OCI-LY7 (cell line): ENCODE measurements around the gene SPCS3. TPM values are rescaled to one million over a fixed set of nuclear protein-coding genes. Genes with fewer than 3 reads are reported as not detected.

Experiments used
- BruUV-seq: library from RNA; stranded (reverse); fragments of 400-500 nt; replicated peaks from 2 replicates; lab custom pipeline; 2021; lab: Mats Ljungman, UMichigan
- CTCF ChIA-PET: fragments of 300-600 bp; sonication (Branson Sonifier 250); formaldehyde crosslinking; loops from one replicate; lab custom pipeline; 2022; ENCODE audit warnings: antibody characterized with exemption; ENCODE audit not compliant: unreplicated experiment; lab: Charles Lee
- POLR2A ChIA-PET: fragments of 300-600 bp; sonication (Branson Sonifier 250); formaldehyde crosslinking; loops from one replicate; lab custom pipeline; 2022; ENCODE audit warnings: antibody characterized with exemption; lab: Charles Lee
- DNase-seq: peaks from one replicate; pipeline ENCODE4 v3.0.0-alpha.2; 2015; ENCODE audit warnings: low spot score
- H2AFZ ChIP-seq: fragments of 200-600 bp; sonication (generic), shearing (Covaris generic); 2 replicates; pipeline ENCODE4 v1.6.1; 2014; ENCODE audit warnings: mild to moderate bottlenecking, antibody characterized with exemption, low read length, moderate library complexity
- H3K27ac ChIP-seq: fragments of 200-600 bp; sonication (generic); 2 replicates; pipeline ENCODE4 v1.5.1; 2014; ENCODE audit warnings: mixed run types, low read depth, mild to moderate bottlenecking, moderate library complexity, low read length, inconsistent platforms; ENCODE audit not compliant: poor library complexity, severe bottlenecking
- H3K36me3 ChIP-seq: fragments of 200-600 bp; sonication (generic); 2 replicates; pipeline ENCODE4 v1.6.1; 2014; ENCODE audit warnings: mild to moderate bottlenecking, antibody characterized with exemption, low read length, moderate library complexity, mixed read lengths; ENCODE audit not compliant: insufficient read depth
- H3K4me1 ChIP-seq: fragments of 200-600 bp; sonication (generic); 2 replicates; pipeline ENCODE4 v1.5.1; 2014; ENCODE audit warnings: mild to moderate bottlenecking, low read length; ENCODE audit not compliant: insufficient read depth, poor library complexity, severe bottlenecking
- H3K4me2 ChIP-seq: fragments of 200-600 bp; sonication (generic); 2 replicates; pipeline ENCODE4 v1.6.1; 2014; ENCODE audit warnings: mild to moderate bottlenecking, low read length
- H3K4me3 ChIP-seq: fragments of 200-600 bp; sonication (generic); 2 replicates; pipeline ENCODE4 v1.5.1; 2014; ENCODE audit warnings: mild to moderate bottlenecking, low read depth, low read length; ENCODE audit not compliant: poor library complexity, severe bottlenecking
- H3K79me2 ChIP-seq: fragments of 200-600 bp; sonication (generic); 2 replicates; pipeline ENCODE4 v1.6.1; 2016; ENCODE audit warnings: low read depth, mild to moderate bottlenecking, low read length, moderate library complexity, mixed read lengths; ENCODE audit not compliant: insufficient read depth
- H3K9me2 ChIP-seq: fragments of 200-600 bp; sonication (generic); 2 replicates; pipeline ENCODE4 v1.6.1; 2016; ENCODE audit warnings: mild to moderate bottlenecking, low read length, mixed read lengths; ENCODE audit not compliant: insufficient read depth
- H3K9me3 ChIP-seq: fragments of 200-600 bp; sonication (generic); 2 replicates; pipeline ENCODE4 v1.6.1; 2014; ENCODE audit warnings: mild to moderate bottlenecking, mixed run types, low read length, mixed read lengths
- H4K20me1 ChIP-seq: fragments of 200-600 bp; sonication (generic); 2 replicates; pipeline ENCODE4 v1.6.1; 2014; ENCODE audit warnings: mild to moderate bottlenecking, antibody characterized with exemption, low read length, moderate library complexity, mixed read lengths; ENCODE audit not compliant: insufficient read depth
- EZH2phosphoT487 ChIP-seq: fragments of 200-600 bp; sonication (generic); IDR thresholded peaks from 2 replicates; pipeline ENCODE4 v1.6.1; 2018; ENCODE audit warnings: low read depth, borderline replicate concordance, mild to moderate bottlenecking, mixed run types, antibody characterized with exemption, low read length, moderate library complexity, mixed read lengths
- intact Hi-C: fragments of 100-400 bp; cut with micrococcal nuclease; formaldehyde crosslinking; loops from one replicate; pipeline ENCODE4 v1.10.0; 2022; ENCODE audit not compliant: unreplicated experiment
- total RNA-seq, 2 experiments: library from RNA; depleted of rRNA in 1 of 2; stranded (reverse); fragments of >200 nt in 1 of 2; shearing (Covaris generic) in 1 of 2; gene quantifications; 2 replicates each; pipeline ENCODE4 v1.2.3, GENCODE V29; 2014 to 2022
- TF ChIP-seq, protein P1 (sequence below): fragments of 200-600 bp; sonication (generic); conservative IDR thresholded peaks from 2 replicates; pipeline ENCODE4 v1.5.1; 2014; ENCODE audit warnings: mild to moderate bottlenecking, antibody characterized with exemption, low read length, moderate library complexity, mixed read lengths

Gene SPCS3
- total RNA-seq, 2 experiments from 2014 or later = 122 to 253 TPM

DNA sequence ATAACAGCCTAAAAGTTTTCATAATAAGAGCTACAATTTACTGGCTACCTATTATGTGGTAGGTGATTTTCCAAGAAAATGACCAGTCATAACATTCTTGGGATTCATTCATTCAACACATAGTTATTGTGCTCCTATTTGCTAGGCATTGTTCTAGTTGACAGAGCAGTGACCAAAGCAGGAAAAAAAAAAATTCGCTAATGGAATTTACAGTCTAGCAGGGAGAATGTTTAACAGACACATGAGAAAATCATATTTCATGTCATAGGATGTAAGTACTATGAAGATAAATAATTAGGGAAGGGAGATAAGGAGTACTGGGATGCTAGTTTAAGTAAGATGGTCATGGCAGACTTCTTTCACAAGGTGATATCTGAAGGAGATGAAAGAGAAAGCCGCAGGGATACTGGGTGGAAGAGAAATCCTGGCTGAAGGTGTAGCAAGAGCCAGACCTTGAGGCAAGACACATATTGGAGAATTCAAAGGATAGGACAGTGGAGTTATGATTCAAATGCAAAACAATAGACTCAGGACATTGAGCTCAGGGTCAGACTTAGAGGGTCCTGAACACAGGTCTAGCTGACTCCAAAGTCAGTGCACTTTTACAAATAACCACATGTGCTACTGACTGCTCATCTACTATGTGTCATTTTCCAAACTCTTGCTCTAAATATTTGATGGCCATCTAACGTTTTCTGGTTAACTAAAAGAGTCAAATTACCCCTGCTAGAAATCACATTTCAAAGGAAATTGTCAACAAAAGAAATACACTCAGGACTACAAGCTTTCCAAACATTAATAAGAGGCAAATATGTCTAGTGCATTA is 20.4 kb downstream of the SPCS3 start:
- intact Hi-C loops = loop anchor here (2.0 kb wide), 1 partner anchor 275 kb away; the partner anchor contains the start of gene WDR17
- POLR2A ChIA-PET = interaction anchor here (0.6 to 3.2 kb wide), 9 partner anchors 8 to 1182 kb away, joined by 3 to 16 read pairs (median 3); no protein-coding TSS in a partner anchor
- H2AFZ ChIP-seq = peak overlapping the region; percentile 4; the same call in 1 of the 2 replicates
- no peaks in the 10 kb centered on the region for H3K36me3 ChIP-seq
- H3K4me3 ChIP-seq = no peak overlapping the region
- no peak for DNase-seq
- no peaks in the 10 kb centered on the region for H4K20me1 ChIP-seq
- no peaks in the 10 kb centered on the region for H3K9me2 ChIP-seq
- no peaks in the 10 kb centered on the region for H3K79me2 ChIP-seq
- H3K27ac ChIP-seq = no peak overlapping the region
- TF ChIP-seq, protein P1, sequence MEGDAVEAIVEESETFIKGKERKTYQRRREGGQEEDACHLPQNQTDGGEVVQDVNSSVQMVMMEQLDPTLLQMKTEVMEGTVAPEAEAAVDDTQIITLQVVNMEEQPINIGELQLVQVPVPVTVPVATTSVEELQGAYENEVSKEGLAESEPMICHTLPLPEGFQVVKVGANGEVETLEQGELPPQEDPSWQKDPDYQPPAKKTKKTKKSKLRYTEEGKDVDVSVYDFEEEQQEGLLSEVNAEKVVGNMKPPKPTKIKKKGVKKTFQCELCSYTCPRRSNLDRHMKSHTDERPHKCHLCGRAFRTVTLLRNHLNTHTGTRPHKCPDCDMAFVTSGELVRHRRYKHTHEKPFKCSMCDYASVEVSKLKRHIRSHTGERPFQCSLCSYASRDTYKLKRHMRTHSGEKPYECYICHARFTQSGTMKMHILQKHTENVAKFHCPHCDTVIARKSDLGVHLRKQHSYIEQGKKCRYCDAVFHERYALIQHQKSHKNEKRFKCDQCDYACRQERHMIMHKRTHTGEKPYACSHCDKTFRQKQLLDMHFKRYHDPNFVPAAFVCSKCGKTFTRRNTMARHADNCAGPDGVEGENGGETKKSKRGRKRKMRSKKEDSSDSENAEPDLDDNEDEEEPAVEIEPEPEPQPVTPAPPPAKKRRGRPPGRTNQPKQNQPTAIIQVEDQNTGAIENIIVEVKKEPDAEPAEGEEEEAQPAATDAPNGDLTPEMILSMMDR = no peak
- no peak for TF ChIP-seq EZH2phosphoT487
- BruUV-seq = no TSS peak
- peak overlapping the region; percentile 27 for H3K4me2 ChIP-seq
- H3K9me3 ChIP-seq = peaks cover 13% of the 10 kb centered on the region
- peaks cover 10% of the 10 kb centered on the region for H3K4me1 ChIP-seq
- CTCF ChIA-PET = interaction anchor here (0.6 to 0.8 kb wide), 4 partner anchors 143 to 391 kb away, joined by 3 to 4 read pairs (median 4); partner anchors contain the start of gene WDR17

- peak overlapping the region; percentile 4; the same call in 1 of the 2 replicates for H2AFZ ChIP-seq
- TF ChIP-seq, protein P1 = peak; percentile 91
- TF ChIP-seq EZH2phosphoT487 = no peak
- ChIA-PET POLR2A (interaction anchor here (0.6 to 1.4 kb wide), 10 partner anchors 9 to 636 kb away, joined by 3 to 4 read pairs (median 3); no protein-coding TSS in a partner anchor), CTCF (interaction anchor here (0.6 to 0.8 kb wide), 4 partner anchors 144 to 392 kb away, joined by 3 to 4 read pairs (median 4); partner anchors contain the start of gene WDR17)
- intact Hi-C loops = loop anchor here (1.0 to 2.0 kb wide), 5 partner anchors 191 to 781 kb away; partner anchors contain the start of gene WDR17
- peaks cover 10% of the 10 kb centered on the region for H3K4me1 ChIP-seq
- H3K9me3 ChIP-seq = peaks cover 13% of the 10 kb centered on the region
- no peaks in the 10 kb centered on the region for H3K36me3 ChIP-seq
- H4K20me1 ChIP-seq = no peaks in the 10 kb centered on the region
- no peaks in the 10 kb centered on the region for H3K79me2 ChIP-seq
- H3K9me2 ChIP-seq = no peaks in the 10 kb centered on the region
- peak; percentile 63 for DNase-seq
- no peak overlapping the region for H3K4me3 ChIP-seq
- BruUV-seq = no TSS peak
- H3K27ac ChIP-seq = no peak overlapping the region
- H3K4me2 ChIP-seq = peak overlapping the region; percentile 27
Observed at GRCh38 chr4:176340871-176341685, 21.3 kb downstream of the SPCS3 start.
